ENCODE data around the gene ADAP1. TPM values are rescaled to one million over a fixed set of nuclear protein-coding genes. Genes with fewer than 3 reads are reported as not detected.

Gene ADAP1
- total and polyA plus RNA-seq, 2 of the 13 experiments (the other 11 are each of a cell fraction or from before 2014, with no cell fraction given): 10.5 to 24.6 TPM

DNA sequence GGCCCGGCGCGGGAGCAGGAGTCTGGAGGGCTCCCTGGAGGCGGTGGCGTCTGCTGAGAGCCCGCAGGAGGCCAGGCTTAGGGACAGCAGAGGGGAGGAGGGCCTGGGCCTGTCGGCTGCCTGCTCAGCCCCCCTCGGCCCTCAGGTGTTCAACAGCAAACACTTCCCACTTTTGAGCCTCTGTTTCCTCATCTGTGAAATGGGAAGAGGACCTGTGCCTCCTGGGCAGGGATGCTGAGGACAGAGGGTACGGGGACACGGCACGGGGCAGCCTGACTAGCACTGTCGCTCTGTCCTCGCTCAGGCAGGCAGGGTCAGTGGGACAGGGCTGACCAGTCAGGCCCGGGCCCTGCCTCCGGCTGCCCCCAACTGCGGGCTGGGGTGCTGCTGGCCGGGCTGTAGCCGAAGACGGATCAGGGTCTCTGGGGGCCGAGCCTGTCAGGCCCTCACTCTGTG is 29.2 kb upstream of the ADAP1 start (continued):
- TF ChIP-seq HOXA9 (CRISPR knock-in tag; IDR thresholded peaks at IDR 0.05; ENCODE audit: borderline replicate concordance) (no peak), PHF20 (CRISPR knock-in tag; IDR thresholded peaks at IDR 0.05) (no peak), ZFP41 (CRISPR knock-in tag; IDR thresholded peaks at IDR 0.05; ENCODE audit: borderline replicate concordance) (no peak), ZNF124 (CRISPR knock-in tag; IDR thresholded peaks at IDR 0.05) (no peak), PHF5A (CRISPR knock-in tag; IDR thresholded peaks at IDR 0.05; ENCODE audit: low read depth, unreplicated experiment) (no peak), ZNF788 (CRISPR knock-in tag; IDR thresholded peaks at IDR 0.05; ENCODE audit: borderline replicate concordance) (no peak; the same call in 1 of the 2 replicates), MXD3 (CRISPR knock-in tag; IDR thresholded peaks at IDR 0.05) (no peak), ZFP36L2 (CRISPR knock-in tag; IDR thresholded peaks at IDR 0.05) (no peak), ZNF619 (CRISPR knock-in tag; IDR thresholded peaks at IDR 0.05) (0 out of 2 replicates have a peak, but pooled peaks have one; percentile 19), HHEX (CRISPR knock-in tag; IDR thresholded peaks at IDR 0.05) (no peak), ATAD3A (CRISPR knock-in tag; IDR thresholded peaks at IDR 0.05) (no peak), NCOR1 (IDR thresholded peaks at IDR 0.05; ENCODE audit: borderline replicate concordance, low read length) (no peak), SP1 (IDR thresholded peaks at IDR 0.05) (no peak), SP1 (CRISPR knock-in tag; IDR thresholded peaks at IDR 0.05) (no peak), SAFB2 (CRISPR knock-in tag; IDR thresholded peaks at IDR 0.05; ENCODE audit: borderline replicate concordance, low read depth) (no peak), NFIC (IDR thresholded peaks at IDR 0.05; ENCODE audit: low read length) (no peak), JDP2 (CRISPR knock-in tag; IDR thresholded peaks at IDR 0.05; ENCODE audit: borderline replicate concordance) (no peak), SMAD9 (CRISPR knock-in tag; IDR thresholded peaks at IDR 0.05) (no peak), NKX3-1 (CRISPR knock-in tag; IDR thresholded peaks at IDR 0.05) (no peak; the same call in 1 of the 2 replicates), NFKBIZ (CRISPR knock-in tag; IDR thresholded peaks at IDR 0.05) (no peak), RXRB (CRISPR knock-in tag; IDR thresholded peaks at IDR 0.05; ENCODE audit: borderline replicate concordance) (no peak), MYC (CRISPR knock-in tag; IDR thresholded peaks at IDR 0.05; ENCODE audit: borderline replicate concordance) (no peak), ZSCAN12 (CRISPR knock-in tag; IDR thresholded peaks at IDR 0.05) (no peak), KAT8 (CRISPR knock-in tag; IDR thresholded peaks at IDR 0.05) (no peak), ZNF3 (CRISPR knock-in tag; IDR thresholded peaks at IDR 0.05) (0 out of 2 replicates have a peak, but pooled peaks have one; percentile 50), RELA (CRISPR knock-in tag; IDR thresholded peaks at IDR 0.05) (no peak), ZNF577 (CRISPR knock-in tag; IDR thresholded peaks at IDR 0.05; ENCODE audit: borderline replicate concordance, low read depth) (no peak), HIC2 (CRISPR knock-in tag; IDR thresholded peaks at IDR 0.05; ENCODE audit: low read depth) (no peak)
- TF ChIP-seq, protein P1, sequence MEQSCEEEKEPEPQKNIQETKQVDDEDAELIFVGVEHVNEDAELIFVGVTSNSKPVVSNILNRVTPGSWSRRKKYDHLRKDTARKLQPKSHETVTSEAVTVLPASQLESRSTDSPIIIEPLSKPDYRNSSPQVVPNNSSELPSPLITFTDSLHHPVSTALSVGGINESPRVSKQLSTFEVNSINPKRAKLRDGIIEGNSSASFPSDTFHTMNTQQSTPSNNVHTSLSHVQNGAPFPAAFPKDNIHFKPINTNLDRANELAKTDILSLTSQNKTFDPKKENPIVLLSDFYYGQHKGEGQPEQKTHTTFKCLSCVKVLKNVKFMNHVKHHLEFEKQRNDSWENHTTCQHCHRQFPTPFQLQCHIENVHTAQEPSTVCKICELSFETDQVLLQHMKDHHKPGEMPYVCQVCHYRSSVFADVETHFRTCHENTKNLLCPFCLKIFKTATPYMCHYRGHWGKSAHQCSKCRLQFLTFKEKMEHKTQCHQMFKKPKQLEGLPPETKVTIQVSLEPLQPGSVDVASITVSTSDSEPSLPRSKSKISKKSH (CRISPR knock-in tag; IDR thresholded peaks at IDR 0.05; ENCODE audit: borderline replicate concordance): no peak
- TF ChIP-seq, protein P2, sequence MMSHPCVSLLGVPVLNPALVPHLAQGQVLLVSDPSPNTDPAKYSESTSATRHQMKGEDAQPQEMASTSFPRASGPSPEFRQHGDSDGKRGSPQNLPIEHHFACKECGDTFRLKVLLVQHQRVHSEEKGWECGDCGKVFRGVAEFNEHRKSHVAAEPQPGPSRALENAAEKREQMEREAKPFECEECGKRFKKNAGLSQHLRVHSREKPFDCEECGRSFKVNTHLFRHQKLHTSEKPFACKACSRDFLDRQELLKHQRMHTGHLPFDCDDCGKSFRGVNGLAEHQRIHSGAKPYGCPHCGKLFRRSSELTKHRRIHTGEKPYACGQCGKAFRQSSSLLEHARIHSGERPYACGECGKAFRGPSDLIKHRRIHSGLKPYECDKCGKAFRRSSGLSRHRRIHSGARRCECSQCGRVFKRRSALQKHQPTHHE (CRISPR knock-in tag; IDR thresholded peaks at IDR 0.05; ENCODE audit: borderline replicate concordance): 0 out of 2 replicates have a peak, but pooled peaks have one; percentile 12
